Naive thymus-derived CD4-positive, alpha-beta T cell (primary cell): ENCODE results near the gene INCENP. TPM values are rescaled to one million over a fixed set of nuclear protein-coding genes. Genes with fewer than 3 reads are reported as not detected.
A peak's percentile ranks its signal among the peaks of the same experiment; 100 is the strongest.

ENCODE experiments used
- ATAC-seq: fragments of 150-1000 bp; cut with Tn5 transposase; 2 replicates; pipeline ENCODE4 v1.10.0; 2021; ENCODE audit warnings: mild to moderate bottlenecking, moderate library complexity
- CTCF ChIA-PET: fragments of 350-600 bp; sonication (Branson Sonifier 250); formaldehyde crosslinking; loops from one replicate; lab custom pipeline; 2021; ENCODE audit warnings: antibody characterized with exemption; lab: Charles Lee
- POLR2A ChIA-PET: fragments of 350-600 bp; sonication (Branson Sonifier 250); formaldehyde crosslinking; loops from one replicate; lab custom pipeline; 2021; ENCODE audit warnings: antibody characterized with exemption, inconsistent platforms; lab: Charles Lee
- DNase-seq, 9 donors: peaks; one replicate each; pipeline versions ENCODE4 v3.0.0 to v3.0.0-alpha.2; 2020 to 2022; ENCODE audit warnings: mixed read lengths in 1 of 9
- H3K27ac ChIP-seq: one replicate; pipeline ENCODE4 v1.7.0; 2013; ENCODE audit warnings: mild to moderate bottlenecking, low read depth, low read length, moderate library complexity
- H3K27me3 ChIP-seq, 2 donors: one replicate each; pipeline ENCODE4 v1.7.0; 2013; ENCODE audit warnings: low read length in 2 of 2, mild to moderate bottlenecking in 2 of 2, moderate library complexity in 2 of 2; ENCODE audit not compliant: control insufficient read depth in 2 of 2, insufficient read depth in 2 of 2
- H3K36me3 ChIP-seq, 3 experiments: 1 replicate in 2 of 3; 2 replicates in 1 of 3; pipeline ENCODE4 v1.7.0; 2013; ENCODE audit warnings: low read length in 3 of 3, mild to moderate bottlenecking in 3 of 3, moderate library complexity in 1 of 3; ENCODE audit not compliant: insufficient read depth in 3 of 3, control insufficient read depth in 2 of 3
- H3K4me1 ChIP-seq, 2 donors: one replicate each; pipeline ENCODE4 v1.7.0; 2013; ENCODE audit warnings: low read length in 2 of 2, mild to moderate bottlenecking in 2 of 2, moderate library complexity in 1 of 2; ENCODE audit not compliant: control insufficient read depth in 2 of 2, insufficient read depth in 2 of 2
- H3K4me3 ChIP-seq: 2 replicates; pipeline ENCODE4 v1.7.0; 2013; ENCODE audit warnings: mild to moderate bottlenecking, low read length
- H3K9me3 ChIP-seq, 3 experiments: 1 replicate in 2 of 3; 2 replicates in 1 of 3; pipeline ENCODE4 v1.7.0; 2013; ENCODE audit warnings: low read length in 3 of 3; ENCODE audit not compliant: control insufficient read depth in 2 of 3
- H3K27ac Mint-ChIP-seq, 9 donors: one replicate each; pipeline ENCODE4 v1.8.0; 2020 to 2022; ENCODE audit warnings: mixed read lengths in 9 of 9, mild to moderate bottlenecking in 8 of 9, moderate library complexity in 5 of 9, inconsistent platforms in 2 of 9
- H3K27me3 Mint-ChIP-seq, 5 donors: one replicate each; pipeline ENCODE4 v1.8.0; 2021 to 2022; ENCODE audit warnings: mixed read lengths in 5 of 5, mild to moderate bottlenecking in 1 of 5
- H3K36me3 Mint-ChIP-seq, 5 donors: one replicate each; pipeline ENCODE4 v1.8.0; 2020 to 2022; ENCODE audit warnings: mixed read lengths in 5 of 5, mild to moderate bottlenecking in 3 of 5, inconsistent platforms in 1 of 5
- H3K4me1 Mint-ChIP-seq, 7 donors: one replicate each; pipeline ENCODE4 v1.8.0; 2020 to 2022; ENCODE audit warnings: mixed read lengths in 7 of 7, mild to moderate bottlenecking in 3 of 7, inconsistent platforms in 1 of 7
- H3K4me3 Mint-ChIP-seq, 10 donors: one replicate each; pipeline ENCODE4 v1.8.0; 2020 to 2022; ENCODE audit warnings: mild to moderate bottlenecking in 10 of 10, mixed read lengths in 10 of 10, moderate library complexity in 6 of 10, inconsistent platforms in 2 of 10
- H3K9me3 Mint-ChIP-seq, 11 donors: one replicate each; pipeline ENCODE4 v1.8.0; 2020 to 2022; ENCODE audit warnings: mixed read lengths in 11 of 11, mild to moderate bottlenecking in 4 of 11, inconsistent platforms in 1 of 11, moderate library complexity in 1 of 11
- intact Hi-C, 2 donors: fragments of 100-400 bp; cut with micrococcal nuclease; formaldehyde crosslinking; loops; one replicate each; pipeline ENCODE4 v1.15.1; 2023
- polyA plus RNA-seq, 2 donors: library from polyadenylated mRNA; unstranded; fragments of 300-500 nt; fragmentation: Illumina TruSeq; gene quantifications; one replicate each; pipeline ENCODE4 v1.2.3, GENCODE V29; 2021
- total RNA-seq, 6 experiments: library from RNA in 5 of 6; stranded (reverse) in 5 of 6; gene quantifications; 1 replicate in 5 of 6; 2 replicates in 1 of 6; pipeline ENCODE4 v1.2.3 and lab custom pipeline; 2021 to 2026

INCENP gene
- total and polyA plus RNA-seq, 7 experiments from 2014 or later, result 2.8 to 124 (median 19.9) TPM

GRCh38 chr11:62147545-62147944, 23.7 kb downstream of the INCENP start:
- ChIA-PET CTCF (no interaction called here), POLR2A (no interaction called here)
- Mint-ChIP-seq H3K9me3 (no peaks in the 10 kb centered on the region), H3K36me3 (peaks cover 15 to 58% (median 27%) of the 10 kb centered on the region in 5 donors), H3K27me3 (no peaks in the 10 kb centered on the region), H3K4me1 (peaks cover 0 to 2% (median 0%) of the 10 kb centered on the region in 7 donors), H3K4me3 (no peak overlapping the region), H3K27ac (peak overlapping the region in 1 of 9 donors; percentile 28)
- intact Hi-C loops, result no loop called here
- DNase-seq (peak in 1 of 9 donors; percentile 17), ATAC-seq (no peak)
- H3K4me3 ChIP-seq, result no peak overlapping the region
- H3K27ac ChIP-seq, result no peak overlapping the region
- peaks cover 0 to 86% (median 5%) of the 10 kb centered on the region in 3 experiments for H3K36me3 ChIP-seq
- no peaks in the 10 kb centered on the region for H3K4me1 ChIP-seq
- no peaks in the 10 kb centered on the region for H3K9me3 ChIP-seq
- no peaks in the 10 kb centered on the region for H3K27me3 ChIP-seq

- no peaks in the 10 kb centered on the region for H3K9me3 ChIP-seq
- H3K4me3 ChIP-seq, result no peak overlapping the region
- H3K36me3 ChIP-seq, result peaks cover 0 to 84% (median 5%) of the 10 kb centered on the region in 3 experiments
- no peaks in the 10 kb centered on the region for H3K27me3 ChIP-seq
- Mint-ChIP-seq H3K4me3 (no peak overlapping the region), H3K27ac (no peak overlapping the region), H3K9me3 (no peaks in the 10 kb centered on the region), H3K4me1 (peaks cover 0 to 2% (median 0%) of the 10 kb centered on the region in 7 donors), H3K36me3 (peaks cover 15 to 61% (median 30%) of the 10 kb centered on the region in 5 donors), H3K27me3 (no peaks in the 10 kb centered on the region)
- no peaks in the 10 kb centered on the region for H3K4me1 ChIP-seq
- no peak for ATAC-seq
- intact Hi-C loops, result no loop called here
- peak in 1 of 9 donors; percentile 7 for DNase-seq
- CTCF ChIA-PET, result no interaction called here
- POLR2A ChIA-PET, result no interaction called here
- H3K27ac ChIP-seq, result no peak overlapping the region
These were observed 24.6 kb downstream of the INCENP start for GRCh38 chr11:62148271-62148980.

DNA sequence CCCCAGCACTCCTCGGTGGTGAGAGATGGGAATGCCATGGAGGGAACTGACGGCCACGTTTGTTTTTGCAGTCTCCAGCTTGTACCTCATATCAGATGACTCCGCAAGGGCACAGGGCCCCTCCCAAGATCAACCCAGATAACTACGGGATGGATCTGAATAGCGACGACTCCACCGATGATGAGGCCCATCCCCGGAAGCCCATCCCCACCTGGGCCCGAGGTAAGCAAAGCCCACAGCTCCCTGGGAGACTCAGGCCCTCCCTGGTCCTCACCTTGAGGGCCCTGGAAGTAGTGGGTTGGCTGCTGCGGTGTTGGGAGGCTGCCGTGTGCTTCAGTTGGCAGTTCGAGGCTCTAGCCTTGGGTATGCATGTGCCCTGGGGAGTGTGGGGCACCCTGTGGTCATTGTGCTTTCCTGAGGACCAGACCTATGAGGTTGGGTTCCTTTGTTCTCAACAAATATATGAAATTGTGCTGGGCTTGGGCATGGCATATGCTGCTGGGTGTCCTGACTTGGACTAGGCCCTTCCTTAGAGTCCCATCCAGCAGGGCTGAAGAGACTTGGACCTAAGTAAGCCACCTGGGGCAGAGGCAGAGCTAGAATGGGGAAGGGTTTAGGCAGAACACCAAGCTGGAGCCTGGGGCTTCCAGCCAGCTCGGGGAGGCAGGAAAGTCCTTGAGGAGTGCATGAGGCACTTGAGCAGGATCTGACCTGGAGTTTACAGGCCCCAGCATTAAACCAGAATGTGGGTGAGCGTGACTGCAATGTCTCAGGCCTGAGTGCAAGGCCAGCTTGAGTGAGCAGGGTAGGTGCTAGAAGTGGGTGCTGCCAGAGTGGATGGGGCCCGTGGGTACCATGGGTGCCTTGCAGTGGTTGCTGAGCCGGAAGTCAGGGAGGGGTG, 26.4 kb downstream of the INCENP start:
- CTCF ChIA-PET, result no interaction called here

GRCh38 chr11:62150887-62151736, 27.3 kb downstream of the INCENP start:
- Mint-ChIP-seq H3K4me3 (no peak overlapping the region), H3K36me3 (peaks cover 15 to 49% (median 33%) of the 10 kb centered on the region in 5 donors), H3K9me3 (no peaks in the 10 kb centered on the region), H3K27ac (peak overlapping the region in 1 of 9 donors; percentile 3), H3K27me3 (no peaks in the 10 kb centered on the region), H3K4me1 (peaks cover 0 to 2% (median 0%) of the 10 kb centered on the region in 7 donors)
- no peak overlapping the region for H3K4me3 ChIP-seq
- no peaks in the 10 kb centered on the region for H3K4me1 ChIP-seq
- H3K36me3 ChIP-seq, result peaks cover 0 to 66% (median 5%) of the 10 kb centered on the region in 3 experiments
- POLR2A ChIA-PET, result no interaction called here
- ATAC-seq, result no peak
- CTCF ChIA-PET, result no interaction called here
- DNase-seq, result peak in 1 of 9 donors; percentile 10
- intact Hi-C loops, result no loop called here
- H3K27ac ChIP-seq, result no peak overlapping the region
- H3K27me3 ChIP-seq, result no peaks in the 10 kb centered on the region
- H3K9me3 ChIP-seq, result no peaks in the 10 kb centered on the region

More for the DNA sequence above, 26.4 kb downstream of the INCENP start:
- H3K36me3 Mint-ChIP-seq, result peaks cover 15 to 52% (median 33%) of the 10 kb centered on the region in 5 donors
- peak overlapping the region in 1 of 9 donors; percentile 69 for H3K27ac Mint-ChIP-seq
- H3K4me1 Mint-ChIP-seq, result peaks cover 0 to 2% (median 0%) of the 10 kb centered on the region in 7 donors
- no peak overlapping the region for H3K4me3 ChIP-seq
- POLR2A ChIA-PET, result no interaction called here
- no peaks in the 10 kb centered on the region for H3K27me3 ChIP-seq
- intact Hi-C loops, result no loop called here
- peak in 1 of 9 donors; percentile 14 for DNase-seq
- H3K27ac ChIP-seq, result no peak overlapping the region
- no peak overlapping the region for H3K4me3 Mint-ChIP-seq
- no peaks in the 10 kb centered on the region for H3K9me3 ChIP-seq
- no peaks in the 10 kb centered on the region for H3K27me3 Mint-ChIP-seq
- peaks cover 0 to 75% (median 5%) of the 10 kb centered on the region in 3 experiments for H3K36me3 ChIP-seq
- no peak for ATAC-seq
- H3K9me3 Mint-ChIP-seq, result no peaks in the 10 kb centered on the region
- H3K4me1 ChIP-seq, result no peaks in the 10 kb centered on the region

- ATAC-seq (no peak), DNase-seq (peak in 1 of 9 donors; percentile 14)
- Histone ChIP-seq H3K27ac (no peak overlapping the region), H3K27me3 (no peaks in the 10 kb centered on the region), H3K36me3 (peaks cover 0 to 61% (median 5%) of the 10 kb centered on the region in 3 experiments), H3K9me3 (no peaks in the 10 kb centered on the region), H3K4me1 (no peaks in the 10 kb centered on the region), H3K4me3 (no peak overlapping the region)
- intact Hi-C loops, result no loop called here
- no peak overlapping the region for H3K4me3 Mint-ChIP-seq
- H3K36me3 Mint-ChIP-seq, result peaks cover 12 to 44% (median 30%) of the 10 kb centered on the region in 5 donors
- H3K9me3 Mint-ChIP-seq, result no peaks in the 10 kb centered on the region
- no peaks in the 10 kb centered on the region for H3K27me3 Mint-ChIP-seq
- POLR2A ChIA-PET, result interaction anchor here (0.6 kb wide), 1 partner anchor 17 kb away, joined by 9 read pairs; no protein-coding TSS in a partner anchor
- peaks cover 0 to 2% (median 0%) of the 10 kb centered on the region in 7 donors for H3K4me1 Mint-ChIP-seq
- CTCF ChIA-PET, result no interaction called here
- H3K27ac Mint-ChIP-seq, result peak overlapping the region in 1 of 9 donors; percentile 3
These were observed 27.9 kb downstream of the INCENP start for GRCh38 chr11:62151737-62152102.
